ENCODE measurements around the gene IFNL4. TPM values are rescaled to one million over a fixed set of nuclear protein-coding genes. Genes with fewer than 3 reads are reported as not detected.
A peak's percentile ranks its signal among the peaks of the same experiment; 100 is the strongest.
"Not testable (repeated sequence)": the region's sequence is repeated elsewhere in the genome, so short reads cannot be mapped to it uniquely, and the experiment has no call there.

IFNL4 gene
- total RNA-seq, 1 donor from 2014 or later = not detected

- H3K36me3 Mint-ChIP-seq (ENCODE audit: low read depth) = no peaks in the 10 kb centered on the region
- DNase-seq (ENCODE audit: low read depth, low spot score) = no peak
- TF ChIP-seq, protein P1, sequence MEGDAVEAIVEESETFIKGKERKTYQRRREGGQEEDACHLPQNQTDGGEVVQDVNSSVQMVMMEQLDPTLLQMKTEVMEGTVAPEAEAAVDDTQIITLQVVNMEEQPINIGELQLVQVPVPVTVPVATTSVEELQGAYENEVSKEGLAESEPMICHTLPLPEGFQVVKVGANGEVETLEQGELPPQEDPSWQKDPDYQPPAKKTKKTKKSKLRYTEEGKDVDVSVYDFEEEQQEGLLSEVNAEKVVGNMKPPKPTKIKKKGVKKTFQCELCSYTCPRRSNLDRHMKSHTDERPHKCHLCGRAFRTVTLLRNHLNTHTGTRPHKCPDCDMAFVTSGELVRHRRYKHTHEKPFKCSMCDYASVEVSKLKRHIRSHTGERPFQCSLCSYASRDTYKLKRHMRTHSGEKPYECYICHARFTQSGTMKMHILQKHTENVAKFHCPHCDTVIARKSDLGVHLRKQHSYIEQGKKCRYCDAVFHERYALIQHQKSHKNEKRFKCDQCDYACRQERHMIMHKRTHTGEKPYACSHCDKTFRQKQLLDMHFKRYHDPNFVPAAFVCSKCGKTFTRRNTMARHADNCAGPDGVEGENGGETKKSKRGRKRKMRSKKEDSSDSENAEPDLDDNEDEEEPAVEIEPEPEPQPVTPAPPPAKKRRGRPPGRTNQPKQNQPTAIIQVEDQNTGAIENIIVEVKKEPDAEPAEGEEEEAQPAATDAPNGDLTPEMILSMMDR (conservative IDR thresholded peaks at IDR 0.05) = no peak
These were observed 24.9 kb downstream of the IFNL4 start for GRCh38 chr19:39223703-39224279.

DNA sequence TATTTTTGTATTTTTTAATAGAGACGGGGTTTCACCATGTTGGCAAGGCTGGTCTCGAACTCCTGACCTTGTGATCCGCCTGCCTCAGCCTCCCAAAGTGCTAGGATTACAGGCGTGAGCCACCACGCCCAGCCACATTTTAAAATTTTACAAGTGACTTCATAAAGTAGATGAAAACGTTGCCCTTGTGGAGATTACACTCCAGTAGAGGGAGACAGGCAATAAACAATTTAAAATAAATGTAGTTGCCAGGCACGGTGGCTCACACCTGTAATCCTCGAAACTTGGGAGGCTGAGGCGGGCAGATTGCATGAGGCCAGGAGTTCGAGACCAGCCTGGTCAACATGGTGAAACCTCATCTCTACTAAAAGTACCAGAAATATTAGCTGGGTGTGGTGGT lies 29.5 kb downstream of the IFNL4 start:
- not testable (repeated sequence) for H3K4me1 Mint-ChIP-seq; H3K36me3 Mint-ChIP-seq (ENCODE audit: low read depth); H3K27ac Mint-ChIP-seq (ENCODE audit: unreplicated experiment); DNase-seq (ENCODE audit: low read depth, low spot score); H3K9me3 Mint-ChIP-seq; H3K4me3 Mint-ChIP-seq
- peaks cover 55% of the 10 kb centered on the region for H3K27me3 Mint-ChIP-seq (ENCODE audit: low read depth)

More at GRCh38 chr19:39223703-39224279, 24.9 kb downstream of the IFNL4 start:
- Mint-ChIP-seq H3K9me3 (no peaks in the 10 kb centered on the region), H3K27ac (ENCODE audit: unreplicated experiment) (no peak overlapping the region), H3K4me1 (no peaks in the 10 kb centered on the region), H3K27me3 (ENCODE audit: low read depth) (peaks cover 72% of the 10 kb centered on the region), H3K4me3 (no peak overlapping the region)

DNA sequence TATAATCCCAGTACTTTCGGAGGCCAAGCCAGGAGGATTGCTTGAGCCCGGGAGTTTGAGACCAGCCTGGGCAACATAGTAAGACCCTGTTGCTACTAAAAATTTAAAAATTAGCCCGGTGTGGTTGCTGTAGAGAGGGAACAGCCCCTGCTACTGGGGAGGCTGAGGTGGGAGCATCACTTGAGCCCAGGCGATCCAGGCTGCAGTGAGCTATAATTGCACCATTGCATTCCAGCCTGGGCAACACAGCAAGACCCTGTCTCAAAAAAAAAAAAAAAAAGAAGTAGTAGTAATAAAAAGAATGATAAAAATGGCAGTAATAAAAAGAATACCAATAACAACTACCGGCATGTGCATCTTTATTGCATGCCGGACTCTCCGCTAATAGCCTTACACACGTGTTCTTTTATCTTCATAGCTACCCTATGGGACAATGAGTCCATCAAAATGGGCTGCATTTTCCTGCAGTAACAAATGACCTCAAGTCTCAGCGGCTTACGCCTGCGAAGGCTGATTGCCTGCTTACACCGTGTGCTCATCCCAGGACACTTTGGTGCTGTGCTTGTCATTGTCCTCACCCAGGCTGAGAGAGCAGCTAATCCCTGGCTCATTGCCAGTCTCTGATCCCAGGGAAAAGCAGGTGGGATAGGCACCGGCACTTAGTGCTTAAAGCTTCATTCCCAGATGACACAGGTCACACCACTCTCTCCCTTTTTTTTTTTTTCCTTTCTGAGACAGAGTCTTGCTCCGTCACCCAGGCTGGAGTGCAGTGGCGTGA lies 30.2 kb downstream of the IFNL4 start:
- H3K36me3 Mint-ChIP-seq (ENCODE audit: low read depth) = no peaks in the 10 kb centered on the region
- peaks cover 49% of the 10 kb centered on the region for H3K27me3 Mint-ChIP-seq (ENCODE audit: low read depth)
- TF ChIP-seq, protein P1 (conservative IDR thresholded peaks at IDR 0.05) = no peak
- no peaks in the 10 kb centered on the region for H3K4me1 Mint-ChIP-seq
- H3K27ac Mint-ChIP-seq (ENCODE audit: unreplicated experiment) = no peak overlapping the region
- no peaks in the 10 kb centered on the region for H3K9me3 Mint-ChIP-seq
- DNase-seq (ENCODE audit: low read depth, low spot score) = no peak
- no peak overlapping the region for H3K4me3 Mint-ChIP-seq

DNA sequence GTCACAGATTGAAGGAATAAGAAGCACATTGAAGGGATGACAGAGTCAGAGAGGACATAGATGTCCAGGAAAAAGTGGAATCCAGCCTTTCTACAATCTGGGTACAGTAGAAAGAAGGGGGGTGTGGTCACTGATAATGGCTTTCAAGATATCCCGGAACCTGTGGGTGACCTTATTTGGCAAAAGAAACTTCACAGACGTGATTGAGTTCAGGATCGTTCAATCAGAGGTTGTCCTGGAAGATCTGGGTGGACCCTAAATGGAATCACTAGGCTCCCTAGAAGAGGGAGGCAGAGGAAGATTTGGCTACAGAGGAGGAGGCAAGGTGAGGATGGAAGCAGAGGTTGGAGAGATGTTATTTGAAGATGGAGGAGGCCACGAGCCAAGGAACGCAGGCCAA lies 31.6 kb downstream of the IFNL4 start:
- Mint-ChIP-seq H3K36me3 (ENCODE audit: low read depth) (no peaks in the 10 kb centered on the region), H3K27me3 (ENCODE audit: low read depth) (peaks cover 43% of the 10 kb centered on the region), H3K9me3 (no peaks in the 10 kb centered on the region), H3K27ac (ENCODE audit: unreplicated experiment) (no peak overlapping the region), H3K4me1 (no peaks in the 10 kb centered on the region), H3K4me3 (no peak overlapping the region)
- TF ChIP-seq, protein P1 (conservative IDR thresholded peaks at IDR 0.05) = no peak
- DNase-seq (ENCODE audit: low read depth, low spot score) = no peak

GRCh38 chr19:39215323-39215722 lies 33.3 kb downstream of the IFNL4 start:
- H3K4me1 Mint-ChIP-seq; H3K36me3 Mint-ChIP-seq (ENCODE audit: low read depth); H3K4me3 Mint-ChIP-seq; H3K9me3 Mint-ChIP-seq; DNase-seq (ENCODE audit: low read depth, low spot score); H3K27ac Mint-ChIP-seq (ENCODE audit: unreplicated experiment): not testable (repeated sequence)
- H3K27me3 Mint-ChIP-seq (ENCODE audit: low read depth) = peaks cover 29% of the 10 kb centered on the region

GRCh38 chr19:39212375-39212742 lies 36.3 kb downstream of the IFNL4 start:
- no peak overlapping the region for H3K27ac Mint-ChIP-seq (ENCODE audit: unreplicated experiment)
- DNase-seq (ENCODE audit: low read depth, low spot score) = peak; percentile 18
- H3K27me3 Mint-ChIP-seq (ENCODE audit: low read depth) = peaks cover 24% of the 10 kb centered on the region
- TF ChIP-seq, protein P1 (conservative IDR thresholded peaks at IDR 0.05) = peak; percentile 47
- no peaks in the 10 kb centered on the region for H3K36me3 Mint-ChIP-seq (ENCODE audit: low read depth)
- no peaks in the 10 kb centered on the region for H3K4me1 Mint-ChIP-seq
- no peak overlapping the region for H3K4me3 Mint-ChIP-seq
- no peaks in the 10 kb centered on the region for H3K9me3 Mint-ChIP-seq

Measured in neural crest cell (in vitro differentiated cells).